K562 (cell line): ENCODE results near the gene IL34. TPM values are rescaled to one million over a fixed set of nuclear protein-coding genes. Genes with fewer than 3 reads are reported as not detected.

Experiments used
- ATAC-seq: fragments of 200-7000 bp; cut with Tn5 transposase; 3 replicates; pipeline ENCODE4 v1.9.1; 2020; ENCODE audit warnings: moderate library complexity
- BruUV-seq: library from RNA; stranded (reverse); fragments of 400-500 nt; replicated peaks from 2 replicates; lab custom pipeline; 2021; lab: Mats Ljungman, UMichigan
- CTCF ChIA-PET: fragments of 300-600 bp; formaldehyde crosslinking; extraction: SDS; loops from one replicate; lab custom pipeline; 2021; ENCODE audit warnings: low intra/inter-chr PET ratio; lab: Yijun Ruan, JAX
- POLR2A ChIA-PET: fragments of 300-600, 350-650 bp; sonication (Branson Sonifier 250); formaldehyde crosslinking; extraction: SDS; loops from one replicate; lab custom pipeline; 2021; ENCODE audit warnings: antibody characterized with exemption, inconsistent platforms; lab: Yijun Ruan, JAX
- DNase-seq, 4 experiments: peaks; one replicate each; pipeline versions ENCODE4 v3.0.0 to v3.0.0-alpha.2; 2011 to 2018; ENCODE audit warnings: low spot score in 3 of 4, mixed read lengths in 3 of 4; ENCODE audit errors: extremely low read depth in 1 of 4
- FAIRE-seq: peaks from 2 replicates; lab custom pipeline; 2011; peaks lifted over from hg19 to GRCh38; lab: Jason Lieb, UNC
- H2AFZ ChIP-seq: 2 replicates; pipeline ENCODE4 v1.6.0; 2011; ENCODE audit warnings: low read depth, low read length, control low read depth, inconsistent platforms
- H3K27ac ChIP-seq: fragments of 200-600 bp; 3 replicates; pipeline ENCODE4 v1.8.0; 2011; ENCODE audit warnings: low read depth, mild to moderate bottlenecking, control low read depth, inconsistent platforms, low read length, moderate library complexity, mixed read lengths; ENCODE audit errors: extremely low read depth
- H3K27me3 ChIP-seq, 2 experiments: fragments of 300-600 bp in 1 of 2; 2 replicates in 1 of 2; 3 replicates in 1 of 2; pipeline versions ENCODE4 v1.6.0 to v1.8.0; 2011; ENCODE audit warnings: inconsistent platforms in 2 of 2, low read length in 2 of 2, mild to moderate bottlenecking in 1 of 2, mixed read lengths in 1 of 2, moderate library complexity in 1 of 2; ENCODE audit not compliant: control insufficient read depth in 2 of 2, insufficient read depth in 2 of 2
- H3K36me3 ChIP-seq: fragments of 300-600 bp; 3 replicates; pipeline ENCODE4 v1.8.0; 2011; ENCODE audit warnings: mild to moderate bottlenecking, low read length, inconsistent platforms; ENCODE audit not compliant: control insufficient read depth, insufficient read depth
- H3K4me1 ChIP-seq, 2 experiments: fragments of 200-600 bp in 1 of 2; replicated peaks in 1 of 2; 2 replicates in 1 of 2; 3 replicates in 1 of 2; pipeline versions ENCODE4 v1.5.1 to v1.8.0; 2011; ENCODE audit warnings: inconsistent platforms in 2 of 2, low read length in 2 of 2, mild to moderate bottlenecking in 1 of 2, mixed read lengths in 1 of 2, moderate library complexity in 1 of 2; ENCODE audit not compliant: control insufficient read depth in 2 of 2, insufficient read depth in 2 of 2
- H3K4me2 ChIP-seq: 2 replicates; pipeline ENCODE4 v1.6.1; 2011; ENCODE audit warnings: low read length, control low read depth, inconsistent platforms, mixed read lengths; ENCODE audit not compliant: insufficient read depth
- H3K4me3 ChIP-seq: fragments of 200-600 bp; sonication (generic), shearing (Covaris generic); 2 replicates; pipeline ENCODE4 v1.5.1; 2016; ENCODE audit warnings: control low read depth, inconsistent platforms
- H3K79me2 ChIP-seq: fragments of 200-600 bp; 3 replicates; pipeline ENCODE4 v1.8.0; 2011; ENCODE audit warnings: low read length, inconsistent platforms; ENCODE audit not compliant: control insufficient read depth, insufficient read depth
- H3K9ac ChIP-seq, 2 experiments: 2 replicates each; pipeline versions ENCODE4 v1.6.0 to v1.6.1; 2011; ENCODE audit warnings: low read depth in 2 of 2, low read length in 2 of 2, control low read depth in 1 of 2, inconsistent platforms in 1 of 2, mild to moderate bottlenecking in 1 of 2, mixed read lengths in 1 of 2; ENCODE audit not compliant: insufficient read depth in 1 of 2
- H3K9me1 ChIP-seq: one replicate; pipeline ENCODE4 v1.6.0; 2011; ENCODE audit warnings: inconsistent platforms, mild to moderate bottlenecking, low read length, moderate library complexity; ENCODE audit not compliant: control insufficient read depth, insufficient read depth
- H3K9me3 ChIP-seq: replicated peaks from 2 replicates; pipeline ENCODE4 v1.5.1; 2011; ENCODE audit warnings: low read depth, low read length, inconsistent platforms; ENCODE audit not compliant: control insufficient read depth, insufficient read depth
- H4K20me1 ChIP-seq: replicated peaks from 2 replicates; pipeline ENCODE4 v1.6.1; 2011; ENCODE audit warnings: low read length, inconsistent platforms, mixed read lengths; ENCODE audit not compliant: control insufficient read depth, insufficient read depth
- CEBPB ChIP-seq: fragments of 450-650 bp; IDR thresholded peaks from 2 replicates; pipeline ENCODE4 v1.6.1; 2016; ENCODE audit warnings: missing genetic modification characterization, missing compliant biosample characterization
- DDX20 ChIP-seq: fragments of 450-650 bp; IDR thresholded peaks from 2 replicates; pipeline ENCODE4 v1.6.1; 2016; ENCODE audit warnings: missing genetic modification characterization, low read depth, mild to moderate bottlenecking, missing compliant biosample characterization, moderate library complexity
- ETV6 ChIP-seq, 3 experiments: fragments of 150-350 bp in 1 of 3; sonication (generic) in 1 of 3; formaldehyde crosslinking in 1 of 3; IDR thresholded peaks; 2 replicates each; pipeline versions ENCODE4 v1.6.1 to v1.8.0; 2014 to 2022; ENCODE audit warnings: borderline replicate concordance in 2 of 3, low read depth in 2 of 3, antibody characterized with exemption in 1 of 3, low read length in 1 of 3, mild to moderate bottlenecking in 1 of 3, missing genetic modification reagents in 1 of 3
- KDM1A ChIP-seq, 2 experiments: fragments of 450-650 bp; IDR thresholded peaks; 2 replicates each; pipeline ENCODE4 v1.6.1; 2016; ENCODE audit warnings: mild to moderate bottlenecking in 2 of 2
- PHF21A ChIP-seq: fragments of 450-650 bp; IDR thresholded peaks from 2 replicates; pipeline ENCODE4 v1.6.1; 2017; ENCODE audit warnings: low read depth, borderline replicate concordance
- PYGO2 ChIP-seq: fragments of 450-650 bp; IDR thresholded peaks from 2 replicates; pipeline ENCODE4 v1.6.1; 2016; ENCODE audit warnings: mild to moderate bottlenecking, missing genetic modification characterization, moderate library complexity, missing compliant biosample characterization
- RBFOX2 ChIP-seq: fragments of 200-400 bp; formaldehyde crosslinking; IDR thresholded peaks from 2 replicates; pipeline ENCODE4 v1.6.1; 2017; ENCODE audit warnings: low read depth, mild to moderate bottlenecking, low read length, moderate library complexity
- ZNF408 ChIP-seq: fragments of 250-450 bp; sonication (Bioruptor Pico); IDR thresholded peaks from 2 replicates; pipeline ENCODE4 v1.4.0; 2020; ENCODE audit warnings: low read depth, mild to moderate bottlenecking, moderate library complexity
- ZNF507 ChIP-seq: conservative IDR thresholded peaks from 2 replicates; pipeline ENCODE4 v1.6.1; 2017; ENCODE audit warnings: missing genetic modification characterization, missing compliant biosample characterization
- WGBS: fragments of 100-300 bp; shearing (Covaris generic); methylation state at CpG from one replicate; pipeline ENCODE4 v1.1.6; 2016; ENCODE audit warnings: low coverage, mixed read lengths; ENCODE audit not compliant: insufficient coverage; ENCODE audit errors: missing lambda C conversion rate; 5-methylcytosine and 5-hydroxymethylcytosine counted together
- in situ Hi-C: fragments of 300-500 bp; cut with MboI; formaldehyde crosslinking; loops from 4 replicates; pipeline ENCODE4 v1.15.0; 2018; ENCODE audit warnings: inconsistent platforms, mixed read lengths
- intact Hi-C: fragments of 100-400 bp; cut with micrococcal nuclease; formaldehyde crosslinking; loops from 2 replicates; pipeline ENCODE4 v1.14.2; 2022
- polyA plus RNA-seq, 8 experiments: library from polyadenylated mRNA; depleted of rRNA in 4 of 8; stranded (reverse) in 5 of 8; unstranded in 3 of 8; fragments of >200 nt; fragmentation: Nextera tagmentation in 2 of 8; fragmentation: Illumina TruSeq in 1 of 8; extraction: Ambion mirVana in 2 of 8; extraction: Trizol in 1 of 8; gene quantifications; 2 replicates each; pipeline versions ENCODE4 v1.2.1 to v1.2.3, GENCODE V29; 2011 to 2014; ENCODE audit warnings: inconsistent platforms in 1 of 8, missing spikeins in 1 of 8
- total RNA-seq, 7 experiments: library from RNA; depleted of rRNA in 6 of 7; stranded (reverse); fragments of >200 nt in 6 of 7; fragmentation: Illumina TruSeq in 2 of 7; extraction: Trizol in 2 of 7; gene quantifications; 2 replicates each; pipeline versions ENCODE4 v1.2.1 to v1.2.3, GENCODE V29; 2011 to 2021; ENCODE audit warnings: low replicate concordance in 1 of 7

Gene IL34
- total and polyA plus RNA-seq, 9 of the 15 experiments (the other 6 are each of a cell fraction or from before 2014, with no cell fraction given): 0.07 to 0.18 (median 0.10) TPM; not detected in 6

- Histone ChIP-seq H3K36me3 (no peaks in the 10 kb centered on the region), H3K9me3 (no peaks in the 10 kb centered on the region), H3K4me1 (0 out of 5 replicates have a peak, but pooled peaks cover 0 to 5% of the 10 kb centered on the region in 2 experiments)
- BruUV-seq: no TSS peak
- intact Hi-C loops: no loop called here
- TF ChIP-seq ZNF408: no peak
- no peak for TF ChIP-seq RBFOX2
- no peak for TF ChIP-seq DDX20 (tag)
- no peak for TF ChIP-seq PHF21A
- TF ChIP-seq ETV6 (IDR thresholded peaks at IDR 0.05; ENCODE audit: borderline replicate concordance in 1 of 2, low read depth in 2 of 2, low read length in 1 of 2): no peak
- no peak for TF ChIP-seq ETV6 (CRISPR knock-in tag; IDR thresholded peaks at IDR 0.05; ENCODE audit: borderline replicate concordance)
- no peak for TF ChIP-seq KDM1A (IDR thresholded peaks at IDR 0.05)
- no peak for TF ChIP-seq PYGO2 (tag)
- TF ChIP-seq ZNF507: no peak
- TF ChIP-seq CEBPB (tag): 0 out of 2 replicates have a peak, but pooled peaks have one; percentile 9
- TF ChIP-seq, all 486 proteins: peak for 1
- Histone ChIP-seq H2AFZ (no peak overlapping the region), H3K4me3 (no peak overlapping the region), H3K79me2 (no peaks in the 10 kb centered on the region), H3K4me2 (no peak overlapping the region), H3K9ac (no peak overlapping the region), H3K27me3 (peaks cover 5 to 30% of the 10 kb centered on the region in 2 experiments; a peak in 3 of 5 replicates), H3K9me1 (no peaks in the 10 kb centered on the region), H4K20me1 (no peaks in the 10 kb centered on the region), H3K27ac (no peak overlapping the region)
- DNase-seq (no peak), ATAC-seq (no peak), FAIRE-seq (no peak)
- 24% methylated on average over 8 of the region's 8 CpGs for WGBS
- in situ Hi-C loops: no loop called here
- CTCF ChIA-PET: no interaction called here
- POLR2A ChIA-PET: interaction anchor here (0.6 to 1.6 kb wide), 3 partner anchors 11 to 345 kb away, joined by 3 to 6 read pairs (median 3); no protein-coding TSS in a partner anchor
Measured at GRCh38 chr16:70612931-70613330, 33.4 kb upstream of the IL34 start.
